Measurements from ENCODE around the gene RAB13. TPM values are rescaled to one million over a fixed set of nuclear protein-coding genes. Genes with fewer than 3 reads are reported as not detected.
"Not testable (repeated sequence)": the region's sequence is repeated elsewhere in the genome, so short reads cannot be mapped to it uniquely, and the experiment has no call there.

Gene RAB13
- total RNA-seq = 153 and 162 TPM in 2 replicates
- long read RNA-seq, transcript RAB13-201 (8 exons, 1,176 nt) = major isoform, 73 of 77 reads
- long read RNA-seq, partial matches to known transcripts = 1 of 77 reads
- long read RNA-seq, other reads (novel, unspliced or antisense) = 3 of 77 reads

- peaks cover 37% of the 10 kb centered on the region for H3K4me1 Mint-ChIP-seq (ENCODE audit: unreplicated experiment)
- H3K9me3 Mint-ChIP-seq (ENCODE audit: unreplicated experiment) = no peaks in the 10 kb centered on the region
- no peak for TF ChIP-seq CTCF (IDR thresholded peaks at IDR 0.05)
- H3K36me3 Mint-ChIP-seq (ENCODE audit: unreplicated experiment) = peaks cover 13% of the 10 kb centered on the region
- H3K27me3 Mint-ChIP-seq (ENCODE audit: unreplicated experiment) = no peaks in the 10 kb centered on the region
- DNase-seq (ENCODE audit: extremely low spot score, unreplicated experiment) = peak; percentile 93
- peak within 1 kb of the TSS; percentile 98 for H3K27ac Mint-ChIP-seq (ENCODE audit: unreplicated experiment)
- H3K4me3 Mint-ChIP-seq (ENCODE audit: unreplicated experiment) = peak within 1 kb of the TSS; percentile 99
Measured at GRCh38 chr1:153985941-153986761, at the start of gene RAB13. Gene RAB13 (minus strand): TSS chr1:153986339. CDS start chr1:153986236, 103 bp downstream.

- H3K9me3 Mint-ChIP-seq (ENCODE audit: unreplicated experiment); DNase-seq (ENCODE audit: extremely low spot score, unreplicated experiment); H3K4me3 Mint-ChIP-seq (ENCODE audit: unreplicated experiment); H3K36me3 Mint-ChIP-seq (ENCODE audit: unreplicated experiment); H3K4me1 Mint-ChIP-seq (ENCODE audit: unreplicated experiment); H3K27ac Mint-ChIP-seq (ENCODE audit: unreplicated experiment): not testable (repeated sequence)
- H3K27me3 Mint-ChIP-seq (ENCODE audit: unreplicated experiment) = peaks cover 16% of the 10 kb centered on the region
Measured at GRCh38 chr1:154033697-154034096, 47.6 kb upstream of the RAB13 start.

DNA sequence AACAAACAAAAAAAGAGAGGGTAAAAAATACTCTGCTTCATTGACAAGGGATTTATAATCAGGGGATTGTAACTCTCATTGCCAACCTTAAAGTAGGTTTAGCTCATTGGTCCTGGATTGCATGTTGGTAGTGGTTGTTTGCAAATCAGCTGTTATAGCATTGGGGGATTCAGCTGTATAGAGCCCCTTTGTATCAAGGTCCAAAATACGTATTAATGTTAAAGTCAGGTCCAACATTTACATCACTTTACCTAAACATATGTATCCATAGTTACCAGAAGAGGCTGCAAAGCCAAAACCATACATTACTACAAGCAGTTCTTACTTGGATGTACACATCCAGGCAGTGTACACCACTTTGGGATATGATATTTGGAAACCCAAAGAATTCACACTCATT, 33.8 kb upstream of the RAB13 start:
- no peak for DNase-seq (ENCODE audit: extremely low spot score, unreplicated experiment)
- Mint-ChIP-seq H3K9me3 (ENCODE audit: unreplicated experiment) (no peaks in the 10 kb centered on the region), H3K4me1 (ENCODE audit: unreplicated experiment) (no peaks in the 10 kb centered on the region), H3K27ac (ENCODE audit: unreplicated experiment) (no peak overlapping the region), H3K27me3 (ENCODE audit: unreplicated experiment) (no peaks in the 10 kb centered on the region), H3K4me3 (ENCODE audit: unreplicated experiment) (no peak overlapping the region), H3K36me3 (ENCODE audit: unreplicated experiment) (no peaks in the 10 kb centered on the region)
- TF ChIP-seq CTCF (IDR thresholded peaks at IDR 0.05) = no peak

- Mint-ChIP-seq H3K4me3 (ENCODE audit: unreplicated experiment) (no peak overlapping the region), H3K36me3 (ENCODE audit: unreplicated experiment) (no peaks in the 10 kb centered on the region), H3K27ac (ENCODE audit: unreplicated experiment) (no peak overlapping the region), H3K9me3 (ENCODE audit: unreplicated experiment) (no peaks in the 10 kb centered on the region), H3K4me1 (ENCODE audit: unreplicated experiment) (no peaks in the 10 kb centered on the region), H3K27me3 (ENCODE audit: unreplicated experiment) (no peaks in the 10 kb centered on the region)
- no peak for DNase-seq (ENCODE audit: extremely low spot score, unreplicated experiment)
- no peak for TF ChIP-seq CTCF (IDR thresholded peaks at IDR 0.05)
Measured at GRCh38 chr1:154019269-154019668, 33.1 kb upstream of the RAB13 start.

- no peak for TF ChIP-seq CTCF (IDR thresholded peaks at IDR 0.05)
- Mint-ChIP-seq H3K4me1 (ENCODE audit: unreplicated experiment) (no peaks in the 10 kb centered on the region), H3K4me3 (ENCODE audit: unreplicated experiment) (no peak overlapping the region), H3K27me3 (ENCODE audit: unreplicated experiment) (no peaks in the 10 kb centered on the region), H3K27ac (ENCODE audit: unreplicated experiment) (no peak overlapping the region), H3K9me3 (ENCODE audit: unreplicated experiment) (no peaks in the 10 kb centered on the region), H3K36me3 (ENCODE audit: unreplicated experiment) (no peaks in the 10 kb centered on the region)
- no peak for DNase-seq (ENCODE audit: extremely low spot score, unreplicated experiment)
Measured at GRCh38 chr1:154014154-154014907, 28.2 kb upstream of the RAB13 start.

DNA sequence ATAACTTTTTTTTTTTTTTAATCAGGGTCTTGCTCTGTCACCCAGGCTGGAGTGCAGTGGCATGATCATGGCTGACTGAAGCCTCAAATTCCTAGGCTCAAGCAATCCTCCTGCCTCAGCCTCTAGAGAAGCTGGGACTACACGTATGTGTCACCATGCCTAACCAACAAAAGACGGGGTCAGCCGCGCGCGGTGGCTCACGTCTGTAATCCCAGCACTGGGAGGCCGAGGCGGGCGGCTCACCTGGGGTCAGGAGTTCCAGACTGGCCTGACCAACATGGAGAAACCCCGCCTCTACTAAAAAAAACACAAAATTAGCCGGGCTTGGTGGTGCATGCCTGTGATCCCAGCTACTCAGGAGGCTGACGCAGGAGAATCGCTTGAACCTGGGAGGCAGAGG, 26.4 kb upstream of the RAB13 start:
- not testable (repeated sequence) for H3K27me3 Mint-ChIP-seq (ENCODE audit: unreplicated experiment); H3K4me3 Mint-ChIP-seq (ENCODE audit: unreplicated experiment); H3K27ac Mint-ChIP-seq (ENCODE audit: unreplicated experiment); DNase-seq (ENCODE audit: extremely low spot score, unreplicated experiment); H3K9me3 Mint-ChIP-seq (ENCODE audit: unreplicated experiment); H3K36me3 Mint-ChIP-seq (ENCODE audit: unreplicated experiment); H3K4me1 Mint-ChIP-seq (ENCODE audit: unreplicated experiment)

All from osteocyte (in vitro differentiated cells).